Measurements from ENCODE around the gene ZNF317.
A peak's percentile ranks its signal among the peaks of the same experiment; 100 is the strongest.
"Not testable (repeated sequence)": the region's sequence is repeated elsewhere in the genome, so short reads cannot be mapped to it uniquely, and the experiment has no call there.

ZNF317 gene

DNA sequence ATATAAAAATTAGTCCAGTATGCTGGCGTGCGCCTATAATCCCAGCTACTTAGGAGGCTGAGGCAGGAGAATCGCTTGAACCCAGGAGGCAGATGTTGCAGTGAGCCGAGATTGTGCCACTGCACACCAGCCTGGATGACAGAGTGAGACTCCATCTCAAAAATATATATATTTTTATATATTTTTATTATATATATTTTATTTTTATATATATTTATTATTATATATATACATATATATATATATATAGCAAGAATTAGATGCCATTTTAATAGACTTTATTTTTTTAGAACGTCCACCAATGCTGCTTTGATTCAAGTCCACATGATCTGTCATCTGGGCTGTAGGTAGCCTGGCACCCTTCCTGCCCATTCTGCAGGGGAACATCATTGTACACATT lies 35.1 kb downstream of the ZNF317 start:
- DNase-seq (ENCODE audit: low spot score): no peak

GRCh38 chr19:9178901-9179300 lies 38.7 kb downstream of the ZNF317 start, which contains the start of gene OR7D2:
TSS of gene OR7D2 (plus strand) at chr19:9178979. CDS start at chr19:9185782, 6,803 bp downstream.
- DNase-seq (ENCODE audit: low spot score): no peak

- DNase-seq (ENCODE audit: low spot score): no peak
Observed at GRCh38 chr19:9183000-9183399, 42.8 kb downstream of the ZNF317 start.

DNA sequence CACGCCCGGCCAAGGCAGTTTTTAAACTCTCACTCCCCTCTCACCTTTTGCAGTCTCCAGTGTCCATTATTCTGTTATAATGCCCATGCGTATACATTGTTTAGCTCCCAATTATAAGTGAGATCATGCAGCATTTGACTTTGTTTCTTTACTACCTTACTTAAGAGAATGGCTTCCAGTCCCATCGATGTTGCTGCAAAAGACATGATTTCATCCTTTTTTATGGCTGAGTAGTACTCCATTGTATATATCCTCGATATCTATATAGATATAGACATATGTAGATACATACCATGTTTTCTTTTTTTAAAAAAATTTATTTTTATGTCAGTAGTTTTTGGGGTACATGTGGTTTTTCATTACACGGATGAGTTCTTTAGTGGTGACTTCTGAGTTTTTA lies 47.0 kb downstream of the ZNF317 start:
- no peak for DNase-seq (ENCODE audit: low spot score)

DNA sequence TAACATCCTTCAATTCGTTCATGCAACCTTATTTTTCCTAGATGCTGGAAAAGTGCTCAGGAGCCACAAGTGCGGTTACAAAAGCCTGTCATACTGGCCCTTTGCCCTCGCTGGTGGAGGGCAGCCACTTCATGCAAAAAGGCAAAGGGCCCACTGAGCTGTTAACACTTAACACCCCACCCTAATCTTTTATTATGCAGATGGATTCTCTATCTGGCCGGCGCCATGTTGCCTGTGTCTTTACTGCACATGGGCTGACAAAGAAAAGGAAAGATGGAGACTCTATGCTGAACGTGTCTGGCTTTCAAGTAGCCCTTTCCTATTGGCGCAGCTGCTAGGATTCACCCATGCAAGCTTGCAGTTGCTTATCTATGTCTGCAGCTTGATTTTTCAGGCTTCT lies 49.3 kb downstream of the ZNF317 start:
- no peak for DNase-seq (ENCODE audit: low spot score)

DNA sequence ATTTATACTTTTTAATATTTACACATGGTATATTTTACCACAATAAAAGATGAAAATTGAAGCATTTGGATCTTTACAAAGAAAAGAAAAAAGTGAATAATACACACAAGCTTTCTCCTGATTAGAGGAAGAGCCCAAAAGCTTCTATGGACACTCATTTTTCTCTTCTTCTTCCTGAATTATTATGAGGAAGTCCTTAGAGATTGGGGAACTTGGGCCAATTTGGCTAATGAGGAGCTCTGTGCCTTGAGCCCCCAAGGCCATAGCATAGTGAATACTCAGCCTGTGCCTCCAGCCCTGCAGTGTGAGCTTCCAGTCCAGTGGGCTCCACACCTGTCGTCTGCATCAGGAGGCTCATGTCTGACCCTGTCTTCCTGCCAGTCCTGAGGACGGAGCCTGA lies 57.8 kb downstream of the ZNF317 start:
- not testable (repeated sequence) for DNase-seq (ENCODE audit: low spot score)

DNA sequence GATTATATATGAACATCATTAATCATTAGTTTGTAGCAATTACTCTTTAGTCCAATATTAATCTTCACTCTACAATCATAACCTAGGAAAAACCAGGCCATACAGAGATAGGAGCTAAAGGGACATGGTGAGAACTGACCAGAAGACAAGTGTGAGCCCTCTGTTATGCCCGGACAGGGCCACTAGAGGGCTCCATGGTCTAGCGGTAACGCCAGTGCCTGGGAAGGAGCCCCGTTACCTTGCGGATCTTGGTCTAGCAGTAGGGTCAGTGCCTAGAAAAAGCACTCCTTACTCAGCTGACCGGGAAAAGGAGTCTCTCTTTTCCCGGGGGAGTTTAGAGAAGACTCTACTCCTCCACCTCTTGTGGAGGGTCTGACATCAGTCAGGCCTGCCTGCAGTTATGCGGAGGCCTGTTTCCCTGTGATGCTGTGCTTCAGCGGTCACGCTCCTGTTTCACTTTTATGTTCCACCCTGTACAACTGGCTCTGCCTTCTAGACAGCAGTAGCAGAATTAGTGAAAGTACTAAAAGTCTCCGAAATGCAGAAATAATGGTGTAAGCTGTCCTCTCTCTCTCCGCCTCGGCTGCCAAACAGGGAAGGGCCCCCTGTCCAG lies 65.4 kb downstream of the ZNF317 start:
- peak; percentile 31 for DNase-seq (ENCODE audit: low spot score)

Data from putamen (tissue), 1 donor.